ENCODE results near the gene BMP8B. TPM values are rescaled to one million over a fixed set of nuclear protein-coding genes. Genes with fewer than 3 reads are reported as not detected.

Gene BMP8B
- polyA plus RNA-seq, 3 donors, result 0.14 to 1.3 (median 0.24) TPM

DNA sequence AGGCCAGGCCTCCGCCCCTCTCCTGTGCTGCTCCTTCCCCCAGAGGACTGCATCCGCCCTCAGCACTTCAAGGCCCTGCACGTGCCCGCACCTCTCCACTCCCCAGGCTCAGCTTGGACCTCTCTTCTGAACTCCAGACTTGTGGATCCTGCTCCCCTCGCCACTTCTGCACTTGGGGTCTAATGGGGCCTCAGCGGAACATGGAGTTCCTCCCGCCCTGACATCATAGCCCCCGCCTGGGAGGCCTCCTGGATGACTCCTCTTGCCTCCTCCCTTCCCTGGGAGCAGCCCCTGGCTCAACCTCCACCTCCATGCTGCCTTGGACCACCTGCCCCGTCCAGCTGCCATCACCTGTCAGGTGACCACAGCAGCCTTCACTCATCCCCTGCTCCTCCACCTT is 27.6 kb downstream of the BMP8B start:
- peaks cover 43 to 57% of the 10 kb centered on the region in 2 donors for H3K36me3 Mint-ChIP-seq
- Histone ChIP-seq H3K4me1 (ENCODE audit: control insufficient read depth in 1 of 2, insufficient read depth in 2 of 2, low read length in 2 of 2) (no peaks in the 10 kb centered on the region), H2AFZ (ENCODE audit: insufficient read depth, low read depth, low read length, poor library complexity, severe bottlenecking) (no peak overlapping the region), H3K79me2 (ENCODE audit: insufficient read depth, low read length) (no peaks in the 10 kb centered on the region), H3K36me3 (replicated peaks in 1 of 2; ENCODE audit: control insufficient read depth in 1 of 2, insufficient read depth in 2 of 2, low read length in 2 of 2) (peaks cover 40 to 51% of the 10 kb centered on the region in 2 donors), H3K9ac (ENCODE audit: insufficient read depth, low read length, poor library complexity, severe bottlenecking) (no peak overlapping the region), H3K27ac (ENCODE audit: low read depth in 1 of 2, low read length in 2 of 2) (no peak overlapping the region), H3K9me3 (replicated peaks in 1 of 2; ENCODE audit: control insufficient read depth in 1 of 2, insufficient read depth in 1 of 2, low read length in 2 of 2) (no peaks in the 10 kb centered on the region), H4K20me1 (ENCODE audit: insufficient read depth, low read length) (no peaks in the 10 kb centered on the region), H3K27me3 (ENCODE audit: control insufficient read depth in 2 of 2, insufficient read depth in 2 of 2, low read length in 2 of 2) (no peaks in the 10 kb centered on the region), H3K4me2 (replicated peaks; ENCODE audit: extremely low read depth, low read length, poor library complexity, severe bottlenecking) (no peak overlapping the region), H3K4me3 (replicated peaks in 1 of 3; ENCODE audit: low read depth in 2 of 3, low read length in 3 of 3) (no peak overlapping the region)
- no peaks in the 10 kb centered on the region for H3K4me1 Mint-ChIP-seq
- peaks cover 0 to 2% (median 0%) of the 10 kb centered on the region in 3 donors for H3K27me3 Mint-ChIP-seq (ENCODE audit: low read depth in 3 of 3)
- H3K27ac Mint-ChIP-seq, result peak overlapping the region in 2 of 7 donors; percentile 37 to 59
- no peak for DNase-seq
- WGBS (ENCODE audit: insufficient coverage), result 89% methylated on average over 9 of the region's 9 CpGs
- no peak overlapping the region for H3K4me3 Mint-ChIP-seq
- no peaks in the 10 kb centered on the region for H3K9me3 Mint-ChIP-seq
- TF ChIP-seq, protein P1, sequence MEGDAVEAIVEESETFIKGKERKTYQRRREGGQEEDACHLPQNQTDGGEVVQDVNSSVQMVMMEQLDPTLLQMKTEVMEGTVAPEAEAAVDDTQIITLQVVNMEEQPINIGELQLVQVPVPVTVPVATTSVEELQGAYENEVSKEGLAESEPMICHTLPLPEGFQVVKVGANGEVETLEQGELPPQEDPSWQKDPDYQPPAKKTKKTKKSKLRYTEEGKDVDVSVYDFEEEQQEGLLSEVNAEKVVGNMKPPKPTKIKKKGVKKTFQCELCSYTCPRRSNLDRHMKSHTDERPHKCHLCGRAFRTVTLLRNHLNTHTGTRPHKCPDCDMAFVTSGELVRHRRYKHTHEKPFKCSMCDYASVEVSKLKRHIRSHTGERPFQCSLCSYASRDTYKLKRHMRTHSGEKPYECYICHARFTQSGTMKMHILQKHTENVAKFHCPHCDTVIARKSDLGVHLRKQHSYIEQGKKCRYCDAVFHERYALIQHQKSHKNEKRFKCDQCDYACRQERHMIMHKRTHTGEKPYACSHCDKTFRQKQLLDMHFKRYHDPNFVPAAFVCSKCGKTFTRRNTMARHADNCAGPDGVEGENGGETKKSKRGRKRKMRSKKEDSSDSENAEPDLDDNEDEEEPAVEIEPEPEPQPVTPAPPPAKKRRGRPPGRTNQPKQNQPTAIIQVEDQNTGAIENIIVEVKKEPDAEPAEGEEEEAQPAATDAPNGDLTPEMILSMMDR (IDR thresholded peaks at IDR 0.05), result no peak
- intact Hi-C loops (cut with micrococcal nuclease), result no loop called here

DNA sequence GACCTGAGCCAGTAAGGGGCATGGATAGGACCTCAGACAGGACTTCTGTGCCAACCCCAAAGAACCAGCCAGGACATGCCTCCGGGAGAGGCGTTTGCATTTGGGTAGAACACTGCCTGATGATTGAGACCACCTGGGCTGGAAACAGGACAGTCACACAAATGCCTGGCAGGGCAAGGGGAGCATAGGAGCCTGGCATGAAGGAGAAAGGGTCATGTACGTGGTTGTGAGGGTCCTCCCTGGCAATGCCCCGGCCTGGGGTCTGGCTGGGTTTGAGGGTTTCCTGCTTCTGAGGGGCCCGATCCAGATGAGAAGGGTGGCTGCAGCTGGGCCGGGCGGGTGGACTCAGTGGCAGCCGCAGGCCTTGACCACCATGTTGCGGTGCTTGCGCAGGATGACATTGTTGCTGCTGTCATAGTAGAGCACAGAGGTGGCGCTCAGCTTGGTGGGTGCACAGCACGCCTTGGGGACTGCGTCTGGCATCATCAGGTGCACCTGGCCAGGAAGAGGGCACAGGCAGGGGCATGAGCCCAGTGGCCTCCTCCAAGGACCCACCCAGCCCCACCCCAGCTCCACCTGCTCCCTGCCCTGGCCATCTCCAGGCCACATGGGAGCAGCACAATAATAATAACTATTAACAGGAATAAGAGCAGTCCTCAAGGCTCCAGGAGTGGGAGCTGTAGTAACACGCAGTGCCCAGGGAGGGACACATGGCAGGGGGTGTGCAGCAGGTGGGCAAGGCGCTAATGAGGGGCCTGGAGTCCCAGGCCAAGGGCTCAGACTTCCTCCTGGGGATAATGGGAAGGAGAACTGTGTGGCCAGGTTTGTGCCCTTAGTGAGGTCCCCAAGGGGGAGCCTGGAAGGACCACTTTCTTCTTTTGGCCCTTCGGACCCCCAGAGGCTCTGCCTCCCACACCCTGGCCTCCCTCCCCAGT is 28.3 kb downstream of the BMP8B start:
- Histone ChIP-seq H3K36me3 (replicated peaks in 1 of 2; ENCODE audit: control insufficient read depth in 1 of 2, insufficient read depth in 2 of 2, low read length in 2 of 2) (peaks cover 47 to 58% of the 10 kb centered on the region in 2 donors), H3K79me2 (ENCODE audit: insufficient read depth, low read length) (no peaks in the 10 kb centered on the region), H3K4me2 (replicated peaks; ENCODE audit: extremely low read depth, low read length, poor library complexity, severe bottlenecking) (no peak overlapping the region), H4K20me1 (ENCODE audit: insufficient read depth, low read length) (no peaks in the 10 kb centered on the region), H3K27ac (ENCODE audit: low read depth in 1 of 2, low read length in 2 of 2) (no peak overlapping the region), H3K9ac (ENCODE audit: insufficient read depth, low read length, poor library complexity, severe bottlenecking) (no peak overlapping the region), H3K27me3 (ENCODE audit: control insufficient read depth in 2 of 2, insufficient read depth in 2 of 2, low read length in 2 of 2) (no peaks in the 10 kb centered on the region), H3K9me3 (replicated peaks in 1 of 2; ENCODE audit: control insufficient read depth in 1 of 2, insufficient read depth in 1 of 2, low read length in 2 of 2) (no peaks in the 10 kb centered on the region), H3K4me3 (replicated peaks in 1 of 3; ENCODE audit: low read depth in 2 of 3, low read length in 3 of 3) (no peak overlapping the region), H3K4me1 (ENCODE audit: control insufficient read depth in 1 of 2, insufficient read depth in 2 of 2, low read length in 2 of 2) (no peaks in the 10 kb centered on the region), H2AFZ (ENCODE audit: insufficient read depth, low read depth, low read length, poor library complexity, severe bottlenecking) (no peak overlapping the region)
- Mint-ChIP-seq H3K9me3 (no peaks in the 10 kb centered on the region), H3K36me3 (peaks cover 45 to 64% of the 10 kb centered on the region in 2 donors), H3K4me3 (no peak overlapping the region), H3K27me3 (ENCODE audit: low read depth in 3 of 3) (peaks cover 0 to 2% (median 0%) of the 10 kb centered on the region in 3 donors), H3K27ac (peak overlapping the region in 1 of 7 donors; percentile 74), H3K4me1 (no peaks in the 10 kb centered on the region)
- TF ChIP-seq, protein P1 (IDR thresholded peaks at IDR 0.05), result no peak
- no peak for DNase-seq
- intact Hi-C loops (cut with micrococcal nuclease), result no loop called here
- WGBS (ENCODE audit: insufficient coverage), result 97% methylated on average over 14 of the region's 16 CpGs

Measured in CD14-positive monocyte (primary cell).